OCI-LY3 (cell line): ENCODE measurements around the gene RRAS2.
A peak's percentile ranks its signal among the peaks of the same experiment; 100 is the strongest.

Experiments used
- H2AFZ ChIP-seq: fragments of 200-600, 300-600 bp; shearing (Covaris generic); 2 replicates; pipeline ENCODE4 v1.6.0; 2014; ENCODE audit warnings: antibody characterized with exemption, low read depth, low read length
- H3K27ac ChIP-seq: fragments of 200-600, 300-600 bp; sonication (generic); 2 replicates; pipeline ENCODE4 v1.5.1; 2014; ENCODE audit warnings: mild to moderate bottlenecking, low read length, moderate library complexity, mixed read lengths
- H3K27me3 ChIP-seq: fragments of 200-600, 300-600 bp; sonication (generic); 2 replicates; pipeline ENCODE4 v1.6.1; 2014; ENCODE audit warnings: low read depth, low read length, mixed read lengths
- H3K36me3 ChIP-seq: fragments of 200-600, 300-600 bp; sonication (generic); replicated peaks from 2 replicates; pipeline ENCODE3; 2014; ENCODE audit warnings: low read depth, low read length, mixed read lengths
- H3K4me1 ChIP-seq: fragments of 300-600, 200-600 bp; sonication (generic); 2 replicates; pipeline ENCODE4 v1.6.1; 2014; ENCODE audit warnings: low read length, mixed read lengths
- H3K4me2 ChIP-seq: fragments of 200-600, 300-600 bp; sonication (generic); 2 replicates; pipeline ENCODE4 v1.6.1; 2014; ENCODE audit warnings: low read length, mixed read lengths
- H3K4me3 ChIP-seq: fragments of 300-600, 200-600 bp; sonication (generic); 2 replicates; pipeline ENCODE4 v1.5.1; 2014; ENCODE audit warnings: antibody characterized with exemption, mild to moderate bottlenecking, low read length, moderate library complexity
- H3K79me2 ChIP-seq: fragments of 300-600, 200-600 bp; shearing (Covaris generic); 2 replicates; pipeline ENCODE4 v1.6.1; 2014; ENCODE audit warnings: mild to moderate bottlenecking, low read length, mixed read lengths
- H3K9ac ChIP-seq: fragments of 300-600, 200-600 bp; shearing (Covaris generic); 2 replicates; pipeline ENCODE4 v1.6.0; 2014; ENCODE audit warnings: mild to moderate bottlenecking, low read length, moderate library complexity
- H3K9me3 ChIP-seq: fragments of 200-600, 300-600 bp; shearing (Covaris generic); 2 replicates; pipeline ENCODE4 v1.6.1; 2014; ENCODE audit warnings: low read length, mixed read lengths; ENCODE audit not compliant: insufficient read depth
- H4K20me1 ChIP-seq: fragments of 200-600, 300-600 bp; sonication (generic); 2 replicates; pipeline ENCODE4 v1.6.1; 2016; ENCODE audit warnings: low read length, mixed read lengths; ENCODE audit not compliant: insufficient read depth
- EZH2phosphoT487 ChIP-seq: fragments of 200-600 bp; shearing (Covaris generic); IDR thresholded peaks from 2 replicates; pipeline ENCODE4 v1.6.1; 2018; ENCODE audit warnings: antibody characterized with exemption, mixed run types, low read depth
- TF ChIP-seq, protein P1 (sequence below): fragments of 200-600, 300-600 bp; sonication (generic); IDR thresholded peaks from 2 replicates; pipeline ENCODE4 v1.5.1; 2014; ENCODE audit warnings: antibody characterized with exemption, low read length, low read depth

The RRAS2 gene

DNA sequence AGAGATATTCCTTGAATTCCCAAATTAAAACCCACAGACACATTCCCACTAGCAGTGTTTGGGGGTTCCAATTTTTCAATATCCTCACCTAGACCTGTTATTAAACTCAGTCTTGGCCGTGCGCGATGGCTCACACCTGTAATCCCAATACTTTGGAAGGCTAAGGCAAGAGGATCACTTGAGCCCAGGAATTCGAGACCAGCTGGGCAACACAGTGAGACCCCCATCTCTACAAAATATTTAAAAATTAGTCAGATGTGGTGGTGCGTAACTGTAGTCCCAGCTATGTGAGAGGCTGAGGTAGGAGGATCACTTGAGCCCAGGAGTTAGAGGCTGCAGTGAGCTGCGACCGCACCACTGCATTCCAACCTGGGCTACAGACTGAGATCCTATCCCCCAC, 53.3 kb downstream of the RRAS2 start:
- Histone ChIP-seq H3K27ac (no peak overlapping the region), H2AFZ (no peak overlapping the region), H3K4me2 (no peak overlapping the region), H3K4me3 (no peak overlapping the region), H3K9me3 (no peaks in the 10 kb centered on the region), H3K27me3 (no peaks in the 10 kb centered on the region), H3K36me3 (no peaks in the 10 kb centered on the region), H3K79me2 (peaks cover 83% of the 10 kb centered on the region), H4K20me1 (peaks cover 8% of the 10 kb centered on the region), H3K9ac (no peak overlapping the region), H3K4me1 (peaks cover 53% of the 10 kb centered on the region)
- no peak for TF ChIP-seq EZH2phosphoT487
- TF ChIP-seq, protein P1, sequence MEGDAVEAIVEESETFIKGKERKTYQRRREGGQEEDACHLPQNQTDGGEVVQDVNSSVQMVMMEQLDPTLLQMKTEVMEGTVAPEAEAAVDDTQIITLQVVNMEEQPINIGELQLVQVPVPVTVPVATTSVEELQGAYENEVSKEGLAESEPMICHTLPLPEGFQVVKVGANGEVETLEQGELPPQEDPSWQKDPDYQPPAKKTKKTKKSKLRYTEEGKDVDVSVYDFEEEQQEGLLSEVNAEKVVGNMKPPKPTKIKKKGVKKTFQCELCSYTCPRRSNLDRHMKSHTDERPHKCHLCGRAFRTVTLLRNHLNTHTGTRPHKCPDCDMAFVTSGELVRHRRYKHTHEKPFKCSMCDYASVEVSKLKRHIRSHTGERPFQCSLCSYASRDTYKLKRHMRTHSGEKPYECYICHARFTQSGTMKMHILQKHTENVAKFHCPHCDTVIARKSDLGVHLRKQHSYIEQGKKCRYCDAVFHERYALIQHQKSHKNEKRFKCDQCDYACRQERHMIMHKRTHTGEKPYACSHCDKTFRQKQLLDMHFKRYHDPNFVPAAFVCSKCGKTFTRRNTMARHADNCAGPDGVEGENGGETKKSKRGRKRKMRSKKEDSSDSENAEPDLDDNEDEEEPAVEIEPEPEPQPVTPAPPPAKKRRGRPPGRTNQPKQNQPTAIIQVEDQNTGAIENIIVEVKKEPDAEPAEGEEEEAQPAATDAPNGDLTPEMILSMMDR: no peak

DNA sequence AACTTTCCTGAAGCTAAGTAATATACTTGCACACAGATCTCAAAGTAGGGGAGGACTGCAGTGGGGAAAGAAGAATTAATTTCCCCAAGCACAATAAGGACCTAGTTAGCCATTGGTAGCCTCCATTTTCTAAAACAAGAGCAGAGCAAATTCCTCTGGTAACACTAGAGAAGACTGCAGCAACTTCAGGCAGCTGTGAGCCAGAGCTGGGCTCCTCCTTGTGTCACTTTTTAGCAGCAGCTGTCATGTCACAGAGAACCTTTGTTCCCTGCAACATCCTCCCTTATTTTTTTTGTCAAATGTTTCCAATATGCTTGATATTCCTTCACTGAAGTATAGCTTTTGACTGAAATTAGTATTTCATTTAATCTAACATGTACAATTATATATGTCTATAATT, 54.4 kb downstream of the RRAS2 start:
- Histone ChIP-seq H3K4me1 (peaks cover 45% of the 10 kb centered on the region), H3K9ac (no peak overlapping the region), H3K27me3 (no peaks in the 10 kb centered on the region), H4K20me1 (peaks cover 17% of the 10 kb centered on the region), H3K4me2 (no peak overlapping the region), H3K79me2 (peaks cover 83% of the 10 kb centered on the region), H3K27ac (no peak overlapping the region), H3K4me3 (no peak overlapping the region), H2AFZ (no peak overlapping the region), H3K36me3 (no peaks in the 10 kb centered on the region), H3K9me3 (no peaks in the 10 kb centered on the region)
- no peak for TF ChIP-seq EZH2phosphoT487
- TF ChIP-seq, protein P1: no peak

- Histone ChIP-seq H3K79me2 (peaks cover 67% of the 10 kb centered on the region), H3K36me3 (no peaks in the 10 kb centered on the region), H3K4me1 (peaks cover 10% of the 10 kb centered on the region), H2AFZ (no peak overlapping the region), H3K4me2 (peak overlapping the region; percentile 32), H3K27me3 (no peaks in the 10 kb centered on the region), H3K4me3 (no peak overlapping the region), H3K27ac (no peak overlapping the region), H3K9me3 (no peaks in the 10 kb centered on the region), H4K20me1 (peaks cover 24% of the 10 kb centered on the region), H3K9ac (no peak overlapping the region)
- no peak for TF ChIP-seq EZH2phosphoT487
- TF ChIP-seq, protein P1: peak; percentile 85
Observed at GRCh38 chr11:14300661-14301304, 58.2 kb downstream of the RRAS2 start.

GRCh38 chr11:14299921-14300320, 59.1 kb downstream of the RRAS2 start:
- Histone ChIP-seq H3K4me1 (peaks cover 10% of the 10 kb centered on the region), H3K79me2 (peaks cover 60% of the 10 kb centered on the region), H3K9ac (no peak overlapping the region), H3K27me3 (no peaks in the 10 kb centered on the region), H4K20me1 (peaks cover 24% of the 10 kb centered on the region), H3K4me3 (no peak overlapping the region), H3K9me3 (no peaks in the 10 kb centered on the region), H3K4me2 (no peak overlapping the region), H3K27ac (no peak overlapping the region), H2AFZ (no peak overlapping the region), H3K36me3 (no peaks in the 10 kb centered on the region)
- TF ChIP-seq, protein P1: no peak
- TF ChIP-seq EZH2phosphoT487: no peak
